H9 (cell line): ENCODE data around the gene UBE2U. TPM values are rescaled to one million over a fixed set of nuclear protein-coding genes. Genes with fewer than 3 reads are reported as not detected.

Experiments used
- DNase-seq: peaks from one replicate; pipeline ENCODE4 v3.0.0-alpha.2; 2017
- H2AFZ ChIP-seq: one replicate; pipeline ENCODE4 v1.6.1; 2013; ENCODE audit warnings: mild to moderate bottlenecking, low read length, control low read depth, moderate library complexity
- H2AK5ac ChIP-seq: 2 replicates; pipeline ENCODE4 v1.6.1; 2013; ENCODE audit warnings: low read length, control low read depth, mixed read lengths; ENCODE audit not compliant: insufficient read length
- H2BK120ac ChIP-seq: one replicate; pipeline ENCODE4 v1.6.1; 2013; ENCODE audit warnings: low read depth, mild to moderate bottlenecking, low read length, control low read depth, inconsistent platforms; ENCODE audit not compliant: poor library complexity, severe bottlenecking
- H2BK12ac ChIP-seq: 2 replicates; pipeline ENCODE4 v1.6.1; 2013; ENCODE audit warnings: low read length, control low read depth, mixed read lengths, low read depth; ENCODE audit not compliant: insufficient read length
- H2BK15ac ChIP-seq: 2 replicates; pipeline ENCODE4 v1.6.1; 2013; ENCODE audit warnings: low read depth, low read length, control low read depth
- H2BK20ac ChIP-seq: one replicate; pipeline ENCODE4 v1.6.1; 2013; ENCODE audit warnings: low read depth, mild to moderate bottlenecking, low read length, control low read depth, inconsistent platforms; ENCODE audit not compliant: poor library complexity, severe bottlenecking
- H2BK5ac ChIP-seq: 2 replicates; pipeline ENCODE4 v1.6.1; 2013; ENCODE audit warnings: low read length, control low read depth, mixed read lengths; ENCODE audit not compliant: insufficient read length
- H3K14ac ChIP-seq: 2 replicates; pipeline ENCODE4 v1.6.1; 2013; ENCODE audit warnings: low read length, control low read depth; ENCODE audit not compliant: insufficient read depth
- H3K18ac ChIP-seq: 2 replicates; pipeline ENCODE4 v1.6.1; 2013; ENCODE audit warnings: low read depth, mild to moderate bottlenecking, mixed read lengths, low read length, control low read depth; ENCODE audit not compliant: insufficient read length
- H3K23ac ChIP-seq: 2 replicates; pipeline ENCODE4 v1.6.1; 2013; ENCODE audit warnings: low read length, control low read depth, mixed read lengths, low read depth; ENCODE audit not compliant: insufficient read length
- H3K23me2 ChIP-seq: 2 replicates; pipeline ENCODE4 v1.6.1; 2013; ENCODE audit warnings: low read depth, mild to moderate bottlenecking, mixed read lengths, low read length, control low read depth; ENCODE audit not compliant: insufficient read length, poor library complexity, severe bottlenecking
- H3K27ac ChIP-seq: 2 replicates; pipeline ENCODE4 v1.5.1; 2013; ENCODE audit warnings: low read length, control low read depth, mixed read lengths, low read depth; ENCODE audit not compliant: insufficient read length
- H3K27me3 ChIP-seq: 2 replicates; pipeline ENCODE4 v1.6.1; 2013; ENCODE audit warnings: low read length, control low read depth, inconsistent platforms; ENCODE audit not compliant: insufficient read depth
- H3K4ac ChIP-seq: 2 replicates; pipeline ENCODE4 v1.6.1; 2013; ENCODE audit warnings: low read depth, mild to moderate bottlenecking, control low read depth, inconsistent platforms, low read length, moderate library complexity
- H3K4me1 ChIP-seq: 2 replicates; pipeline ENCODE4 v1.6.1; 2013; ENCODE audit warnings: low read length, control low read depth, inconsistent platforms; ENCODE audit not compliant: insufficient read depth
- H3K4me2 ChIP-seq: 2 replicates; pipeline ENCODE4 v1.6.1; 2013; ENCODE audit warnings: low read length, control low read depth, mixed read lengths; ENCODE audit not compliant: insufficient read length, insufficient read depth
- H3K56ac ChIP-seq: 2 replicates; pipeline ENCODE4 v1.6.1; 2013; ENCODE audit warnings: low read depth, mild to moderate bottlenecking, mixed read lengths, low read length, control low read depth; ENCODE audit not compliant: insufficient read length
- H3K79me1 ChIP-seq: 2 replicates; pipeline ENCODE4 v1.6.1; 2013; ENCODE audit warnings: low read depth, mild to moderate bottlenecking, moderate library complexity, low read length, control low read depth, inconsistent platforms; ENCODE audit not compliant: insufficient read depth, poor library complexity, severe bottlenecking
- H3K79me2 ChIP-seq: 2 replicates; pipeline ENCODE4 v1.6.1; 2013; ENCODE audit warnings: low read length, control low read depth, inconsistent platforms; ENCODE audit not compliant: insufficient read depth
- H3K9ac ChIP-seq: 2 replicates; pipeline ENCODE4 v1.6.1; 2013; ENCODE audit warnings: low read length, control low read depth, mixed read lengths; ENCODE audit not compliant: insufficient read length; ENCODE audit errors: extremely low read depth
- H3K9me3 ChIP-seq: one replicate; pipeline ENCODE4 v1.6.1; 2013; ENCODE audit warnings: low read depth, low read length, inconsistent platforms; ENCODE audit not compliant: control insufficient read depth
- H3T11ph ChIP-seq: one replicate; pipeline ENCODE4 v1.6.1; 2013; ENCODE audit warnings: mild to moderate bottlenecking, low read length, control low read depth, inconsistent platforms
- H4K20me1 ChIP-seq: one replicate; pipeline ENCODE4 v1.6.1; 2013; ENCODE audit not compliant: control insufficient read depth, insufficient read length, insufficient read depth
- H4K5ac ChIP-seq: 2 replicates; pipeline ENCODE4 v1.6.1; 2013; ENCODE audit warnings: low read depth, mild to moderate bottlenecking, mixed read lengths, low read length, control low read depth; ENCODE audit not compliant: insufficient read length
- H4K8ac ChIP-seq: replicated peaks from 2 replicates; pipeline ENCODE4 v1.6.1; 2013; ENCODE audit warnings: low read length, control low read depth, mixed read lengths, low read depth; ENCODE audit not compliant: insufficient read length
- H4K91ac ChIP-seq: 2 replicates; pipeline ENCODE4 v1.6.1; 2013; ENCODE audit warnings: low read depth, mild to moderate bottlenecking, moderate library complexity, mixed read lengths, low read length, control low read depth; ENCODE audit not compliant: insufficient read length
- H3K27ac Mint-ChIP-seq, 3 experiments: 2 replicates in 2 of 3; 3 replicates in 1 of 3; pipeline ENCODE4 v1.8.0; 2020 to 2021; ENCODE audit warnings: mixed read lengths in 3 of 3, mild to moderate bottlenecking in 1 of 3, moderate library complexity in 1 of 3
- H3K27me3 Mint-ChIP-seq: 2 replicates; pipeline ENCODE4 v1.8.0; 2021; ENCODE audit warnings: low read depth, mild to moderate bottlenecking, moderate library complexity, mixed read lengths
- H3K36me3 Mint-ChIP-seq, 3 experiments: 2 replicates in 2 of 3; 3 replicates in 1 of 3; pipeline ENCODE4 v1.8.0; 2020 to 2021; ENCODE audit warnings: low read depth in 3 of 3, mixed read lengths in 3 of 3; ENCODE audit not compliant: insufficient read depth in 1 of 3
- H3K4me1 Mint-ChIP-seq, 2 experiments: 2 replicates each; pipeline ENCODE4 v1.8.0; 2020; ENCODE audit warnings: mixed read lengths in 2 of 2
- H3K4me3 Mint-ChIP-seq, 2 experiments: 2 replicates in 1 of 2; 3 replicates in 1 of 2; pipeline ENCODE4 v1.8.0; 2020 to 2021; ENCODE audit warnings: mild to moderate bottlenecking in 2 of 2, mixed read lengths in 2 of 2, moderate library complexity in 1 of 2
- H3K9me3 Mint-ChIP-seq, 2 experiments: 2 replicates in 1 of 2; 3 replicates in 1 of 2; pipeline ENCODE4 v1.8.0; 2020; ENCODE audit warnings: mild to moderate bottlenecking in 2 of 2, mixed read lengths in 2 of 2, moderate library complexity in 1 of 2
- CTCF ChIP-seq: fragments of 200-600 bp; sonication (generic); conservative IDR thresholded peaks from 3 replicates; pipeline ENCODE4 v1.8.0; 2021; ENCODE audit warnings: antibody characterized with exemption, mild to moderate bottlenecking
- WGBS: extraction: QIAGEN DNeasy Blood & Tissue Kit; methylation state at CpG from one replicate; pipeline ENCODE4 v1.1.7; 2013; ENCODE audit warnings: missing lambda C conversion rate, low lambda C conversion rate, mixed read lengths; ENCODE audit not compliant: insufficient read length; ENCODE audit errors: extremely low coverage; 5-methylcytosine and 5-hydroxymethylcytosine counted together
- total RNA-seq: library from RNA; stranded (reverse); gene quantifications from 2 replicates; pipeline ENCODE4 v1.2.1, GENCODE V29; 2021

The UBE2U gene
- total RNA-seq, 1 experiment from 2014 or later, result not detected

GRCh38 chr1:64308866-64309265 is 105.4 kb downstream of the UBE2U start:
- Mint-ChIP-seq H3K27me3 (no peaks in the 10 kb centered on the region), H3K27ac (no peak overlapping the region), H3K9me3 (no peaks in the 10 kb centered on the region), H3K4me1 (peaks cover 14 to 16% of the 10 kb centered on the region in 2 experiments), H3K4me3 (no peak overlapping the region), H3K36me3 (no peaks in the 10 kb centered on the region)
- Histone ChIP-seq H2AK5ac (no peak overlapping the region), H2BK5ac (no peak overlapping the region), H3K79me1 (no peaks in the 10 kb centered on the region), H3K9ac (no peak overlapping the region), H3K14ac (no peak overlapping the region), H3K4me2 (no peak overlapping the region), H3K56ac (no peak overlapping the region), H3K4ac (no peak overlapping the region), H2BK20ac (no peak overlapping the region), H3K23me2 (no peaks in the 10 kb centered on the region), H3K18ac (no peak overlapping the region), H4K20me1 (no peaks in the 10 kb centered on the region), H2BK12ac (no peak overlapping the region), H3K79me2 (no peaks in the 10 kb centered on the region), H4K5ac (no peak overlapping the region), H2BK120ac (no peak overlapping the region), H3K4me1 (peaks cover 4% of the 10 kb centered on the region; the same call in 1 of the 2 replicates), H2BK15ac (no peak overlapping the region), H3K27me3 (no peaks in the 10 kb centered on the region), H4K91ac (no peak overlapping the region), H3K23ac (no peak overlapping the region), H2AFZ (no peak overlapping the region), H3K27ac (no peak overlapping the region), H3K9me3 (no peaks in the 10 kb centered on the region), H3T11ph (no peak overlapping the region), H4K8ac (no peak overlapping the region)
- no peak for TF ChIP-seq CTCF
- no peak for DNase-seq
- no CpG with 5 or more reads among the region's 6 CpGs for WGBS
